GM21515 (cell line): Measurements from ENCODE around the gene MIR17HG.
"Not testable (repeated sequence)": the region's sequence is repeated elsewhere in the genome, so short reads cannot be mapped to it uniquely, and the experiment has no call there.

Experiments
- ATAC-seq: cut with Tn5 transposase; IDR thresholded peaks from one replicate; pipeline ENCODE4 v1.9.1; 2021; ENCODE audit not compliant: unreplicated experiment

Gene MIR17HG

GRCh38 chr13:91346850-91347201 is 661 bp upstream of the MIR17HG start:
- ATAC-seq, result peak; percentile 23

DNA sequence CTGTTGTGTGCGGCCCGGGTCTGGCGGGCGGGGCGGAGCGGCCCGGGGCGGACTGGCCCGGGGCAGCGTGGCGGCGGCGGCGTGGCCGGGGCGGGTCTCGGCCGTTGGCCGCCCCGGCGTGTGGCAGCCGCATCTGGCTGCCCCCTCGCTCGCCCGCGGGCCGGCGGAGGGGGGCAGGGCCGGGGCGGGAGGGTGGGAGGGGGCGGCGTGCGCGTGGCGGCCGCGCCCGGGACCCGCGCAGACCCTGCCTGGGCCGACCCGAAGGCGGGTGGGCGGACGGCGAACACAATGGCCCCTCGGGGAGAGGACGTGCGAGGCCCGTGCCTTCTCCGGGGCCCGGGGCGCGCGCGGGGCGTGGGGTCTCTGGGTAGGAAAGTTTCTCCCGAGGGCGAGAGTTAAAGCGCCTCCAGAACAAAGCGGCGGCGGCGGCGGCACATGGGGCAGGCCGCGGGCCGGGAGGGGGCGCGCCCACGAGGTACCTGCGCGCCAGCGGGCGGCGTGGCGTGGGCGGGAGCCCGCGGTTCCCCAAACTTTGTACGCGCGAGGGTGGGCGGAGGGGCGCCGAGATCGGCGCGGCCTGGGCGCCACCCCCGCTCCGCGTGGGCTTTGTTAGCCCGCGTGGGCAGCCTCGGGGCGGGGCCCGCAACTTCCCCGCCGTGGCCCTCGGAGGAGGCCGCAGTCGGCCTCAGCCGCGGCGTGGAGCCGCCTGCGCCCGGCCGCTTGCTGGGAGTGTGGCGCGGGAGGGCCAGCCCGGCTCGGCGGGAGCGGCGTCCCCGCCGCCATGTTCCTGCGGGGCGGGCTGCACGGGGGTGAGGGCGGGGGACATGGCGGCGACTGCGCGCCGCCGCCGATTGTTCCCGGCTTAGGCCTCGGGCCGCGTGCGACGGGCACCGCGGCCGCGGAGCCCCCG is 764 bp downstream of the MIR17HG start:
- peak; percentile 34 for ATAC-seq

DNA sequence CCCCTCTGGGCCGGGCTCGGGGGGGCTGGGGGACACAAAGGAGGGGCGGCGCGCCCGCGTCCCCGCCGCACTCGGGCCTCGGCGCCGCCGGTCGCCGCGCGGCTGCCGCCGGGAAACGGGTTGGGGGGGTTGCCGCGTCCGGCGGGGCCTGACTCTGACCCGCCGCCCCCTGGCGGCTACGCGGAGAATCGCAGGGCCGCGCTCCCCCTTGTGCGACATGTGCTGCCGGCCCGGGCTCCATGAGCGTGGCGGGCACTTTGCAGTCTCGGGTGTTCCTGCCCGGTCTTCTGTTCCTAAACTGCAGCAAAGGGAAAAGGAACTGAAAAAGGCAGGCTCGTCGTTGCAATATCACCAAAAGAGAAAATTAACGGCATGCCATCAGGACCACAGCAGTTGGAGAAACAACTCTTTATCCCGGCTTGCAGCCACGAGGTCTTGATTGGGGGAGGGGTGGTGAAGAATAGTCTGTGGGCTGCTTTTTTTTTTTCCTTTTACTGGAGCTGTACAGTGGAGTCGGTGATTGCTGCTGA is 1.5 kb downstream of the MIR17HG start:
- peak; percentile 57 for ATAC-seq

DNA sequence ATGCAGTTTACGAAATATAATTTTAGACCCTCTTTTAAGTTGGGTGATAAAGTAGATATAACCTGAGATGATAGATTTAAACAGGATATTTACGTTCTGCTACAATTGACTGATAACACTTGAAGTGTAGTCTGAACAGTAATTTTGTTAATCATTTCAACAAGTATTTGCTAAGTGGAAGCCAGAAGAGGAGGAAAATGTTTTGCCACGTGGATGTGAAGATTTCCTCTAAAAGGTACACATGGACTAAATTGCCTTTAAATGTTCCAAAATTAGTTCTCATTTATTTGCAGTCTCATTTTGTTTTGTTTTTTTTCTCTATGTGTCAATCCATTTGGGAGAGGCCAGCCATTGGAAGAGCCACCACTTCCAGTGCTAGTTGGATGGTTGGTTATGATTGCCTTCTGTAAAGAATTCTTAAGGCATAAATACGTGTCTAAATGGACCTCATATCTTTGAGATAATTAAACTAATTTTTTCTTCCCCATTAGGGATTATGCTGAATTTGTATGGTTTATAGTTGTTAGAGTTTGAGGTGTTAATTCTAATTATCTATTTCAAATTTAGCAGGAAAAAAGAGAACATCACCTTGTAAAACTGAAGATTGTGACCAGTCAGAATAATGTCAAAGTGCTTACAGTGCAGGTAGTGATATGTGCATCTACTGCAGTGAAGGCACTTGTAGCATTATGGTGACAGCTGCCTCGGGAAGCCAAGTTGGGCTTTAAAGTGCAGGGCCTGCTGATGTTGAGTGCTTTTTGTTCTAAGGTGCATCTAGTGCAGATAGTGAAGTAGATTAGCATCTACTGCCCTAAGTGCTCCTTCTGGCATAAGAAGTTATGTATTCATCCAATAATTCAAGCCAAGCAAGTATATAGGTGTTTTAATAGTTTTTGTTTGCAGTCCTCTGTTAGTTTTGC is 2.8 kb downstream of the MIR17HG start:
- no peak for ATAC-seq

- ATAC-seq, result no peak
Measured at GRCh38 chr13:91351123-91351522, 3.6 kb downstream of the MIR17HG start.

DNA sequence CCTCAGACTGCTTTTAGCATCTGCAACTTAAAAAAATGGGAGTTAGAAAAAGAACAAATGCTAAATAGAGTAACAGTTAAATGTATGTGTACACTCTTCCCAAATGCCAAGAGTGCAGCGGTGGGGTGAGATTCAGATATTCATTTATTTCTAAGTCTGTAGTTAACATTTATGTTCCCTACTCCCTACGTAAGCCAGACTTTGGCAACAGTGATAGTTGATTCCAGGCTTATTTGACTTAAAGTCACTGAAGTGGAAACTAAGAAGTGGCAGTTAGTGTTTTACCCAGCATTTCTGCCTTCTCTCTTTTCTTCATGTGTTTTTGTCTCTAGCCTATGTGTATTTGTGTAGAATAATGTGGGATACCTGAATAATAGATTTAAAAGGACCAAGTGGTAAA is 4.5 kb downstream of the MIR17HG start:
- ATAC-seq, result no peak

- not testable (repeated sequence) for ATAC-seq
Measured at GRCh38 chr13:91352891-91353290, 5.4 kb downstream of the MIR17HG start.

DNA sequence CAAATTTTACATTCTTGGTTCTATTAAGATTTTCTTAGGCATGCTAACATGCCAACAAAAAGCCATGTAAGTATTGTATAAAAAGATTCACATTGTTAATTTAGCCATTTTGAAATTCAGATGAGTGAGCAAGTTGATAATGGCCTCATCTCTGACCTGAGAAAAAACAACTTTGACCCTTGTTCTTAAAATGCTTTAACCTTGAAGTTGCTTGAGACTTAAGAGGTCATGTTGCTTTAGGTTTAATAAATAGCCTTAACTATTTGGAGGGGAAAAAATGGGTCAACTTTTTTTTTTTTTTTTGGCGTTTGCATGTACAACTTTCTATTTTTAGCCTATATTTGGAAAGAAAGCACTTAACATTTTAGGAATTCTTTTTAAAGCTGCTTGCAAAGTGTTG is 6.0 kb downstream of the MIR17HG start:
- ATAC-seq, result no peak

DNA sequence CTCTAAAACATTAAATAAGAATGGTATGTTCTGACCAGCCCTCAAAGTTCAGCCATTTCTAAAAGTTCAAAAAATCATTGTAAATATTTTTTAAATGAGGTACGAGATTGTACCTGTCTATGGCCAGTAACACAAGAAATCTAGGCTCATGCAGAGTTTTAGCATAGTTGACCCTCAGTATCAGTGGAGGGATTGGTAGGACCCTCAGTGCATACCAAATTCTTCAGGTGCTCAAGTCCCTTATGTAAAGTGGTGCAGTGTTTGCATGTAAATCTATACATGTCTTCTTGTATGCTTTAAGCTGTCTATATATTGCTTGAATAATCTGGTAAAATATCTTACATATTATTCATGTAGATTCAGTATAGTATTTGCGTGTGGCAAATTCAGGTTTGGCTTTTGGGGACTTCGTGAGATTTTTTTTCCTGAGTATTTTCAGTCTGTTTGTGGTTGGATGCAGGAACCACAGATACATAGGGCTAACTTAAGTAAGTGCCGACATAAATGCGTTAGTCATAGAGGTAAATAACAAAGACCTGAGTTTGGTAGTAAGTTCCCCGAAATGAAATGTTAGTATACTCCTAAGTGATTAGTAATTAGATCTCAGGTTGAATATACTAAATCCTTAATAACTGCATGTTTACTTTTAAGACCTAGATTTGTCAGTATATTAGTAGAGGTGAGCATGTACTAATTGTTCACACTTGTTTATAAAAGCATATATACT is 7.8 kb downstream of the MIR17HG start:
- no peak for ATAC-seq

GRCh38 chr13:91355826-91356710 is 8.6 kb downstream of the MIR17HG start:
- no peak for ATAC-seq

GRCh38 chr13:91356919-91357612 is 9.6 kb downstream of the MIR17HG start:
- ATAC-seq, result no peak

DNA sequence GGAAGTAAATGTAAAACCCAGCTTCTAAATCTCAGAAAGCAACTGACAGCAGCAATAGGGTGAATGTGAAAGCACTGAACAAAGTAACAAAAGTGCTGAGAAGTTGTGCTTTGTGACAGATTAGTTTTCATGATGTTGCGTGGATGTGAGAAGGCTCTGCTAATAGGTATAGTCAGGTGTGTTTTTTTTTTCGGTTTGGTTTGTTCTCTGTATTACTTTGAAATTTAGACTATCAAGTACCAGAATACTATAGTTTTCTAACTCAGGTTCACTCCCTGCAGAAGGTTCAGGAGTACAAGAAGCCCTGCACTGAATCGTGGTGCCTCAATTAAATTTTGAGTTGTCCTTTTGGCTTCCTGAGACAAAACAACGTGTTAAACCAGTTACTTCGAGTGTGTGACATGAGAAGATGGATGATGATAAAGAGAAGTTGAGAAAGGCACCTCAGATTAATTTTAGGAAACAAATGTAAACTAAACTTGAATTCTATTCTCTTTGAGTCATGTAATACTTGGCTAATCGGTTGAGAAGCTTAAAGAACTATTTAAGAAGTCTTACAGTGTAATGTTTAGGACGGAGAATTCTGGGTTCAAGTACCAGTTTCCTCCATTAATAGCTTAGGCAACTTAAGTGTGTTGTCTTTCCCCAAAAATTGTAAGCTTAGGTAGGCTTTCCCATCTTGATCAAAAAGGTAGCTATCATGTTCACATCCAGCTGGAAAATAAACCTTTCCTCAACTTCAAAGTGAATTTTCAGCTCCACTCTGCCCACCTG is 10.3 kb downstream of the MIR17HG start:
- no peak for ATAC-seq

DNA sequence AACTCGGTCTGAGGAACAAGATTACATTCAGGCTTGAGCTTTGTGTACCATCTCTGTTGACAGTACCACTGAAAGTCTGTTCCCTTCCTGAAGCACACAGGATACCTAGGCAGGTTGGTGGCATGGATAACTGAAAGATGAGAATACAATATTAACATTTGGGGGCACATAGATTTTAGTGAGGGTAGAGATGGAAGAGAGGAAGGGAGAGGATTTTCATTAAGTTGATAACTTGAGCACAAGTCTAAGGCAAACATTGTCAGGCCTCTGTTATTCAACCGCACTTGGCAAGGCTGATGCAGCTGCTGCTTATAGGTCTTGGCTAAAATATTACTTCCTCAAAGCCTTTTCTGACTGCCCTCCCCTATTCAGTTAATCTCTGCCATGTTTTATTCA is 10.9 kb downstream of the MIR17HG start:
- no peak for ATAC-seq

DNA sequence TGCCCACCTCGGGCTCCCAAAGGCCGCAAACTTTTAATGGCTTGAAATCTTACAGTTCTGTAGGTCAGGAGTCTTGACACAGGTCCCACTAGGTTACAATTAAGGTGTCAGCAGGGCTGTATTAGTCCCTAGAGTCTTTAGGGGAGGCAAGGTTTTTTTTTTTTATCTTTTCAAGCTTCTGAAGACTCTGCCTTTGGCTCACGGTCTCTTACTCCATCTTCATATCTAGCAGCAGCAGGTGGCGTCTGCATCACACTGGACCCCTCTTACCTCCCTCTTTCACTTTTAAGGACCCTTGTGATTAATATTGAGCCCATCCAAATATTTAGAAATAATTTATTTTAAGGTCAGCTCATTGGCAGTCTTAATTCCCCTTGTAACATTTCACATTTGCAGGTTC is 11.6 kb downstream of the MIR17HG start:
- ATAC-seq, result no peak

DNA sequence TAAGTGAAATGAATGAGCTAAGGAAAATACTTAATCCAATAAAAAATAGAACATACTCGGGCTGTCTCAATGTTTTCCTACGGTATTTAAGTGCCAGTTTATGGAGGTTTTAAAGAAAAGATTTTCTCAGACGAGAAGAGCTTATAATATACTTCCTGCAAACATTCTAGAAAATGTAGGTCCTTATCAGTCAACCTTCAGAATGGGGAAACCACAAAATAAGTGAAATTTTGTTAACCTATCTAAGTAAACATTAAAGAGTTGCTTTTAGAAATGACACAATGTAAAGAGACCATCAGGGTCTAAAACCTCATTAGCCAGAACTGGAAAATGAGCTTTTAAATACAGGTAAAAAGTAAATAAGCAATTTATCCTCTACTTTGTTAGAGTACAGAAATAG is 12.1 kb downstream of the MIR17HG start:
- no peak for ATAC-seq

- no peak for ATAC-seq
Measured at GRCh38 chr13:91360246-91360751, 12.8 kb downstream of the MIR17HG start.

- ATAC-seq, result no peak
Measured at GRCh38 chr13:91361755-91362271, 14.3 kb downstream of the MIR17HG start.

DNA sequence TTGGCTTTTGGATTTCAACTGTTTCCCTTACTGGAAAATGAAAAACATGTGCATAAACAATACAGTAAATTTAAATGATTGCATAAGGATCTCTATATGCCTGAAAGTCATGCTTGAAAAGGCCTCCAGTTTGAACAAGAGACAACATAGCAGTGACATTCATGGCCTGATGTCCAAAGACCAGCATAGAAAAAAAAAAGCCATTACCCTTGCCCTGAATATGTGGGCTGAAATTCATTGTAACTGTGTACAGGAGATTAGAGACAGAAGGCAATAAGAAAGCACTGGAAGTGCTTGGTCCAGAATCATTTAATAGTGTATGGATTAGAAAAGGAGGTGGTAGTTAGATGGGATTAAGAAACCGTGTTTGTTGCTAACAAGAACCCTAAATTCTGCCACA is 15.4 kb downstream of the MIR17HG start:
- ATAC-seq, result no peak
